GM12892 (cell line): ENCODE measurements around the gene ADAMTS4.

Source experiments
- POLR2A ChIP-seq: IDR thresholded peaks from 2 replicates; pipeline ENCODE4 v1.6.1; 2011; ENCODE audit warnings: low read depth, low read length, control low read depth
- POLR2AphosphoS5 ChIP-seq: IDR thresholded peaks from 2 replicates; pipeline ENCODE4 v1.6.1; 2011; ENCODE audit warnings: low read depth, low read length, control low read depth

DNA sequence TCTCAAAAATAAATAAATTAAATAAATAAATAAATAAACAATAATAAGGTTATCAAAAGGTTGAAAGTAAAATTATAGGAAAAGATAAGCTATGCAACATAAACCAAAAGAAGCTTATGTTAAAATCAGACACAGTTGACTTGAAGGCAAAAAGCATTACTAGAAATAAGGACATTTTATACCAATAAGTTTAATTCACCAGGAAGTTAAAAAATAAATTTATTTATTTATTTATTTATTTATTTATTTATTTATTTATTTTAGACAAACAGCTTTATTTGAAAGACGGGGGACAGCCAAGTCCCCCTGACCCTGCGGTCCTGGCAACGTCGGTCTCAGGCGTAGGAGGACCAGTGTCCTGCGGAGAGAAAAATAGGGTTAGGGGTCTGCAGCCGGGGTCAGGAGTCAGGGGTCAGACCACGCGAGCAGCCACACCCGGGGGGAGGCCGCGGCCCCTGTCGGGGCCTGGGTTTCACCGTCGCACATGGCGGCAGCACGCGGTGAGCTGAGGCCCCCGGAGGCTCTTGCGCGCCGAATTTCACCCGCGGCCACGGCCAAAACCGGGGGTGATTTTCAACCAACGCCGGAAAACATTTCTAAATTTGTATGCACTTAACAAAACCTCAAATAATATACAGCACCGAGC lies 58.0 kb downstream of the ADAMTS4 start:
- TF ChIP-seq POLR2A (no peak), POLR2AphosphoS5 (no peak)
